ENCODE data around the gene PODXL.

DNA sequence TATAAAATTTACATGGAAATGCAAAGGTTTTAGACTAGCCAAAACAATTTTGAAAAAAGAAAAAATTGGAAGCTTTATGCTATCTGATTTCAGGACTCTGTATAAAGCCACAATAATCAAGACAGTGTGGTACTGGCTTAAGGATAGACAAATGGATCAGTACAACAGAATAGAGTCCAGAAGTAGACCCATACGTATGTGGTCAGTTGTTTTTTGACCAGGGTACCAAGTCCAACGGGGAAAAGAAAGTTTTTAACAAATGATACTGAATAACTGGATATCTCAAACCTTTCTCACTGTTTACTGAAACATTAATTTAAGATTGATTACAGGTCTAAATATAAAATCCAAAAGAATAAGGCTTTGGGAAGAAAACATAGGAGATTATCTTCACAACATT is 79.7 kb downstream of the PODXL start:
- TF ChIP-seq, protein P1, sequence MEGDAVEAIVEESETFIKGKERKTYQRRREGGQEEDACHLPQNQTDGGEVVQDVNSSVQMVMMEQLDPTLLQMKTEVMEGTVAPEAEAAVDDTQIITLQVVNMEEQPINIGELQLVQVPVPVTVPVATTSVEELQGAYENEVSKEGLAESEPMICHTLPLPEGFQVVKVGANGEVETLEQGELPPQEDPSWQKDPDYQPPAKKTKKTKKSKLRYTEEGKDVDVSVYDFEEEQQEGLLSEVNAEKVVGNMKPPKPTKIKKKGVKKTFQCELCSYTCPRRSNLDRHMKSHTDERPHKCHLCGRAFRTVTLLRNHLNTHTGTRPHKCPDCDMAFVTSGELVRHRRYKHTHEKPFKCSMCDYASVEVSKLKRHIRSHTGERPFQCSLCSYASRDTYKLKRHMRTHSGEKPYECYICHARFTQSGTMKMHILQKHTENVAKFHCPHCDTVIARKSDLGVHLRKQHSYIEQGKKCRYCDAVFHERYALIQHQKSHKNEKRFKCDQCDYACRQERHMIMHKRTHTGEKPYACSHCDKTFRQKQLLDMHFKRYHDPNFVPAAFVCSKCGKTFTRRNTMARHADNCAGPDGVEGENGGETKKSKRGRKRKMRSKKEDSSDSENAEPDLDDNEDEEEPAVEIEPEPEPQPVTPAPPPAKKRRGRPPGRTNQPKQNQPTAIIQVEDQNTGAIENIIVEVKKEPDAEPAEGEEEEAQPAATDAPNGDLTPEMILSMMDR (IDR thresholded peaks at IDR 0.05), result no peak
- no peak for TF ChIP-seq POLR2A (IDR thresholded peaks at IDR 0.05)
- TF ChIP-seq EP300 (IDR thresholded peaks at IDR 0.05), result no peak
- TF ChIP-seq POLR2AphosphoS5 (IDR thresholded peaks at IDR 0.05), result no peak

Measured in gastroesophageal sphincter (tissue), 3 donors.